T-helper 17 cell (primary cell): Measurements from ENCODE around the gene CYP4F12. TPM values are rescaled to one million over a fixed set of nuclear protein-coding genes. Genes with fewer than 3 reads are reported as not detected.
"Not testable (repeated sequence)": the region's sequence is repeated elsewhere in the genome, so short reads cannot be mapped to it uniquely, and the experiment has no call there.

Source experiments
- ATAC-seq: fragments of 150-1000 bp; cut with Tn5 transposase; 2 replicates; pipeline ENCODE4 v1.10.0; 2021; ENCODE audit warnings: mild to moderate bottlenecking, moderate library complexity
- DNase-seq, 3 donors: peaks; one replicate each; pipeline versions ENCODE4 v3.0.0 to v3.0.0-alpha.2; 2020 to 2021
- H3K9me3 ChIP-seq: one replicate; pipeline ENCODE4 v1.7.0; 2013; ENCODE audit warnings: low read length, mild to moderate bottlenecking; ENCODE audit not compliant: control insufficient read depth, poor library complexity, severe bottlenecking
- H3K27ac Mint-ChIP-seq: one replicate; pipeline ENCODE4 v1.8.0; 2022; ENCODE audit warnings: mild to moderate bottlenecking, moderate library complexity, mixed read lengths
- H3K27me3 Mint-ChIP-seq: one replicate; pipeline ENCODE4 v1.8.0; 2022; ENCODE audit warnings: mixed read lengths
- H3K36me3 Mint-ChIP-seq: one replicate; pipeline ENCODE4 v1.8.0; 2022; ENCODE audit warnings: low read depth, mixed read lengths
- H3K4me1 Mint-ChIP-seq: one replicate; pipeline ENCODE4 v1.8.0; 2022; ENCODE audit warnings: mild to moderate bottlenecking, mixed read lengths
- H3K4me3 Mint-ChIP-seq: one replicate; pipeline ENCODE4 v1.8.0; 2022; ENCODE audit warnings: mild to moderate bottlenecking, moderate library complexity, mixed read lengths
- total RNA-seq, 4 donors: library from RNA in 2 of 4; stranded (reverse) in 2 of 4; gene quantifications; one replicate each; pipeline ENCODE4 v1.2.3 and lab custom pipeline; 2022 to 2026

CYP4F12 gene
- total RNA-seq, 2 donors from 2014 or later, result 1.9 to 5.2 TPM

- H3K27me3 Mint-ChIP-seq, result peaks cover 25% of the 10 kb centered on the region
- no peaks in the 10 kb centered on the region for H3K36me3 Mint-ChIP-seq
- DNase-seq, result no peak
- no peak for ATAC-seq
- H3K9me3 ChIP-seq, result no peaks in the 10 kb centered on the region
- H3K4me1 Mint-ChIP-seq, result no peaks in the 10 kb centered on the region
- no peak overlapping the region for H3K4me3 Mint-ChIP-seq
- H3K27ac Mint-ChIP-seq, result no peak overlapping the region
Measured at GRCh38 chr19:15640904-15641597, 31.8 kb upstream of the CYP4F12 start.

DNA sequence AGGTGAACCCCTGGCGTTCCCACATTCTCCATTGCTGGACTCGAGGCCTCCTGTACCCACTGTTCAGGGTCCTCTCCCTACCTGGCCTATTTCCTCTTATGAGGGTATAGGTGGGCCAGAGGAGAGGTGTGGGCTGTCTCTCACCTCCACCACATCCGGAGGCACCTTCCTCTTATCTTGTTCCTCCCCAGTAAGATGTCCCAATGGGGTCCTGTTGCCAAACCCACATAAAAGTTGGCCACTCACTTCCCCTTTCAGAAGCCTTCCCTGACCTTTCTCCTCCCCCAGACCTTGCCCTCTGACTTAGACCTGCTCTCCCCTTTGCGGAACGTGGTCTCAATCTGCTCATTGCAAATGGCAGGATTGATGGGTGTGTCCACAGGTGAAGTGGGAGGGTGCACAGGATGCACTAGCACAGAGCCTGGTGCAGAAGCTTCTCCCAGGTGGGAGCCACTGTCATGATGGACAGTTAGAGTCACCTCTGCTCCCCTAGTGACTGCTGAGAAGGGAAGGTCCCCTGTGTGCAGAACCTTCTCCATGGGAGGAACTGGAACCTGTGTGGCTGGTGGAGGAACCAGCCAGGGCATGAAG, 30.9 kb upstream of the CYP4F12 start:
- DNase-seq, result no peak
- Mint-ChIP-seq H3K36me3 (no peaks in the 10 kb centered on the region), H3K4me3 (no peak overlapping the region), H3K27ac (no peak overlapping the region), H3K4me1 (no peaks in the 10 kb centered on the region), H3K27me3 (peaks cover 29% of the 10 kb centered on the region)
- H3K9me3 ChIP-seq, result no peaks in the 10 kb centered on the region
- ATAC-seq, result no peak

DNA sequence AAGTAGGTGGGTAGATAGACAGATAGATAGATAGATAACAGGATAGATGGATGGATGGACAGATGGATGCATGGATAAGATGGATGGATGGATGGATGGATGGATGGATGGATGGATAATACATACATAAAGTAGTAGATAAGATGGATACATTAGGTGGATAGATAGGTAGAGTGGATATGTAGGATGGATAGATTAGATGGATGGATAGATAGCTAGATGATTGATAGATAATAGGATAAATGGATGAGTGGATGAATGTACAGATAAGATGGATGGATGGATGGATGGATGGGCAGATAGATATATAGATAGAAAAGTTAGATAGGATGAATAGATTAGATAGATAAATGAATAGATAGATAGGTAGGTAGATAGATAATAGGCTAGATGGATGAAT, 30.1 kb upstream of the CYP4F12 start:
- H3K4me3 Mint-ChIP-seq, result no peak overlapping the region
- peaks cover 29% of the 10 kb centered on the region for H3K27me3 Mint-ChIP-seq
- no peak for DNase-seq
- no peaks in the 10 kb centered on the region for H3K36me3 Mint-ChIP-seq
- no peaks in the 10 kb centered on the region for H3K9me3 ChIP-seq
- no peaks in the 10 kb centered on the region for H3K4me1 Mint-ChIP-seq
- no peak for ATAC-seq
- no peak overlapping the region for H3K27ac Mint-ChIP-seq

- no peaks in the 10 kb centered on the region for H3K4me1 Mint-ChIP-seq
- H3K27ac Mint-ChIP-seq, result no peak overlapping the region
- H3K36me3 Mint-ChIP-seq, result no peaks in the 10 kb centered on the region
- DNase-seq (no peak), ATAC-seq (no peak)
- peaks cover 26% of the 10 kb centered on the region for H3K27me3 Mint-ChIP-seq
- H3K9me3 ChIP-seq, result no peaks in the 10 kb centered on the region
- no peak overlapping the region for H3K4me3 Mint-ChIP-seq
Measured at GRCh38 chr19:15643387-15643786, 29.5 kb upstream of the CYP4F12 start.

GRCh38 chr19:15644066-15644741, 28.7 kb upstream of the CYP4F12 start:
- H3K27me3 Mint-ChIP-seq, result peaks cover 24% of the 10 kb centered on the region
- H3K9me3 ChIP-seq, result no peaks in the 10 kb centered on the region
- no peaks in the 10 kb centered on the region for H3K4me1 Mint-ChIP-seq
- H3K36me3 Mint-ChIP-seq, result no peaks in the 10 kb centered on the region
- H3K27ac Mint-ChIP-seq, result no peak overlapping the region
- ATAC-seq (no peak), DNase-seq (no peak)
- H3K4me3 Mint-ChIP-seq, result no peak overlapping the region

DNA sequence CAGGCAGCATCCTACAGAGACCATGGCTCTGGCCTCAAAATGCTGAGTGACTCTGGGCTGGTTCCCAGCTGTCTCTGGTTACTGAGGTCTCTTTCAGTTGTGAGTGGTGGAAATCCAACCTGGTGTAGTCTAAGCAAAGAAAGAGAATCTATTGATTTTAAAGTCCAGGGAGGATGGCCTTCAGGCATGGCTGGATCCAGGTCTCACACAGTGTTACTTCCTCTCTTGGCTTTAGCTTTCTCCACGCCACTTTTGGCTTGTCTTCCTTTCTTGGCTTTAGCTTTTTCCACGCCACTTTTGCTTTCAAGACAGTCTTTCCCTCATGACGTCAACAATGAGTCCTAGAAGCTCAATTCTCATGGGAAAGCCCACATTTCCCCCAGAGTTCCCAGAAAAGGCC, 28.1 kb upstream of the CYP4F12 start:
- Mint-ChIP-seq H3K27me3 (peaks cover 18% of the 10 kb centered on the region), H3K4me1 (no peaks in the 10 kb centered on the region), H3K4me3 (no peak overlapping the region), H3K36me3 (no peaks in the 10 kb centered on the region), H3K27ac (no peak overlapping the region)
- H3K9me3 ChIP-seq, result no peaks in the 10 kb centered on the region
- ATAC-seq (no peak), DNase-seq (no peak)

DNA sequence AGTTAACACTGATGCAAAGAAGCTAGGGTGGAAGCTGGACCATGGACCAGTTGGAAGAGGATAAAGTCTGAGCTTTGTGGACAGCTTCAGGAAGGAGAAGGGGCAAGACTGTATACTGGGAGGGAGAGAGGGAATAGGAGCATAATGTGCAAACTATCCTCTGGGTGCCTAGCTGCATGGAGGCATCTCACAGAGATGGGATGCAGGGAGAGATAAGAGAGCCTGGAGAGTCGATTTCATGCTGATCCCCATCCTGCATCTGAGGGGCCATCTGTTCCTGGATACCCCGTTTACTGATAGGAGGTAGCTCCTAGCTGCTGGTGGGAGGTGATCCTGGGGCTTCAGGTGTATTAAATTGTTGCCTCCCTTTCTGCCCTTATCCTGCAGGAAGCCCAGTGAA, 23.4 kb upstream of the CYP4F12 start:
- peaks cover 2% of the 10 kb centered on the region for H3K36me3 Mint-ChIP-seq
- H3K9me3 ChIP-seq, result no peaks in the 10 kb centered on the region
- H3K27me3 Mint-ChIP-seq, result peaks cover 26% of the 10 kb centered on the region
- peaks cover 2% of the 10 kb centered on the region for H3K4me1 Mint-ChIP-seq
- ATAC-seq, result no peak
- no peak for DNase-seq
- no peak overlapping the region for H3K4me3 Mint-ChIP-seq
- no peak overlapping the region for H3K27ac Mint-ChIP-seq

GRCh38 chr19:15650123-15650522, 22.8 kb upstream of the CYP4F12 start:
- not testable (repeated sequence) for H3K36me3 Mint-ChIP-seq, H3K4me3 Mint-ChIP-seq, ATAC-seq, H3K27ac Mint-ChIP-seq, DNase-seq, H3K9me3 ChIP-seq, H3K4me1 Mint-ChIP-seq
- H3K27me3 Mint-ChIP-seq, result peaks cover 32% of the 10 kb centered on the region

- Mint-ChIP-seq H3K27ac (no peak overlapping the region), H3K27me3 (peaks cover 42% of the 10 kb centered on the region), H3K4me3 (no peak overlapping the region), H3K36me3 (peaks cover 2% of the 10 kb centered on the region), H3K4me1 (peaks cover 2% of the 10 kb centered on the region)
- H3K9me3 ChIP-seq, result no peaks in the 10 kb centered on the region
- no peak for DNase-seq
- ATAC-seq, result no peak
Measured at GRCh38 chr19:15651791-15652190, 21.1 kb upstream of the CYP4F12 start.

DNA sequence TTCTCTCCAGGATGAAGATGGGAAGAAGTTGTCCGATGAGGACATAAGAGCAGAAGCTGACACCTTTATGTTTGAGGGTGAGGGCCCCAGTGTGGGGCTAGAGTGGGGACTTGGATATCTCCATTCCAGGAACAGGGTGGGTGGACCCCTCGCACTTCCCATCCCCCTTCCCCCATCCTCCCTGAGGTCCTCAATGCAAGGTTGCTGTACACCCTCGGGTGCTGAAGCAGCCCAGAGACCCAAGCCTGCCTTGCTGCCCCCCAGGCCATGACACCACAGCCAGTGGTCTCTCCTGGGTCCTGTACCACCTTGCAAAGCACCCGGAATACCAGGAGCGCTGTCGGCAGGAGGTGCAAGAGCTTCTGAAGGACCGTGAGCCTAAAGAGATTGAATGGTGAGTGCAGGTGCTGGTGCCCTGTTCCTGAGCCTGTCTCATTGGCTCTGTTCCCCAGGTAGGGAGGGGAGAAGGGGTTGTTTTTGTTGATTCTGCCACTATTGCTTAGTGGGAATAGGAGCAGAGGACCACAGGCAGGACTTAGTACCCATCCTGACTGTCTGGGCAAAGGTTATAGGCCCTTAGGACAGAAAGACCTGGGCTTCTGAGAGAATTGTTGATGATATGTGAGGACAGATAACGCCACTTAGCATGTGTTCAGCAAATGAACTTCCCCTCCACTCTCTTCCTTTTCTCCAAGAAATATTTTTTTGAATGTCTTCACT, 20.2 kb upstream of the CYP4F12 start:
- DNase-seq, result no peak
- H3K27me3 Mint-ChIP-seq, result peaks cover 42% of the 10 kb centered on the region
- H3K36me3 Mint-ChIP-seq, result peaks cover 2% of the 10 kb centered on the region
- no peaks in the 10 kb centered on the region for H3K9me3 ChIP-seq
- H3K27ac Mint-ChIP-seq, result no peak overlapping the region
- no peak overlapping the region for H3K4me3 Mint-ChIP-seq
- H3K4me1 Mint-ChIP-seq, result peaks cover 2% of the 10 kb centered on the region
- no peak for ATAC-seq

DNA sequence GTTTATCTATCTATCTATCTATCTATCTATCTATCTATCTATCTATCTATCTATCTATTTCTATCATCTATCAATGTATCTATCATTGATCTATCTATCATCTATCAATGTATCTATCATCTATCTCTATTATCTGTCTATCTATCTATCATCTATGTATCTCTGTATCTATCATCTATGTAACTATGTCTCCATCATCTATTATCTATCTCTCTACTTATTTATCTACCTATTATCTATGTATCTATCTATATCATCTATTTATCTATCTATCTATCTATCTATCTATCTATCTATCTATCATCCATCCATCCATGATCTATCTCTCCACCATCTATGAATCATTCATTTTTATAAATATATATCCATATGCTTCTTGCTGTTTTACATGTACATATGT, 16.4 kb upstream of the CYP4F12 start:
- Mint-ChIP-seq H3K27ac (no peak overlapping the region), H3K27me3 (peaks cover 52% of the 10 kb centered on the region), H3K4me1 (peaks cover 2% of the 10 kb centered on the region), H3K4me3 (no peak overlapping the region), H3K36me3 (peaks cover 2% of the 10 kb centered on the region)
- DNase-seq, result no peak
- no peak for ATAC-seq
- no peaks in the 10 kb centered on the region for H3K9me3 ChIP-seq

DNA sequence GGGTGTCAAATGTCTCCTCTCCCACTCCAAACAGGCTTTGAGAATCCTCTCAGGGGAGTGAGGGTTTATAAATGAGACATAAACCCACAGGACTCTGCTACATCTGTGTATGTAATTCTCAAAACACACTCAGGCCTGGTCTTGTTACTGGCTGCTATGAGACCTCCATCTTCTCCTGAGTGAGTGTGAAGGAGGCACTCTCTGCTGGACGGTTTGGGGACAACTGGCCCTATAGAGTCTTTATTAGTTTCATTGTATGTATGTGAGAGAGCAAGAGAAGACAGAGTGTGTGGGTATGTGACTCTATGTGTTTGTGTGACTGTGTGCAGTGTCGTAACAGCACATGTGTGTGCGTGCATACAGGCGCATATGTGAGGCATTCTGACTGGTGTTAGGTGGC, 9.6 kb upstream of the CYP4F12 start:
- Mint-ChIP-seq H3K4me1 (no peaks in the 10 kb centered on the region), H3K27me3 (peaks cover 25% of the 10 kb centered on the region), H3K36me3 (no peaks in the 10 kb centered on the region), H3K4me3 (no peak overlapping the region), H3K27ac (no peak overlapping the region)
- DNase-seq (no peak), ATAC-seq (no peak)
- no peaks in the 10 kb centered on the region for H3K9me3 ChIP-seq

GRCh38 chr19:15666186-15666585, 6.7 kb upstream of the CYP4F12 start:
- H3K4me3 Mint-ChIP-seq, result no peak overlapping the region
- no peak for DNase-seq
- no peak overlapping the region for H3K27ac Mint-ChIP-seq
- peaks cover 21% of the 10 kb centered on the region for H3K27me3 Mint-ChIP-seq
- H3K36me3 Mint-ChIP-seq, result no peaks in the 10 kb centered on the region
- H3K4me1 Mint-ChIP-seq, result no peaks in the 10 kb centered on the region
- no peaks in the 10 kb centered on the region for H3K9me3 ChIP-seq
- no peak for ATAC-seq
